Measurements from ENCODE around the gene DOK6.

DOK6 gene

DNA sequence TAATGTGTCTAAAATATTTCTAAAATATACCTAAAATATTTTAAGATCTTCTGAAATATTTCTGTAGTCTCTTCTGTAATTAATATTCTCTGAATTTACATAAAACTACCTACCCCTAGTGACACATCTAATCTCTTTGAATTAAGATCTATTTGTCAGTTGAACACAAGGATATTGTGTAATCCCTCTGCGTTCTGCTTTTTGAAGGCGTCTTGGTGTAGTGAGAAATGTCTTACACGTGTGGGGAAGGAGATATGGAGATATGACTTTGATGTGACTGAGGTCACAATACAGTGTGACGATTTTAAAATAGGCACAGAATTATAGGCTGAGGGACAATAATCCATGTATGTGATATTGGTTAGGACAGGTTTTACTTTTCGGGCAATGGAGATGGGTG lies 79.8 kb downstream of the DOK6 start:
- in situ Hi-C loops (cut with MboI; ENCODE audit: low sequenced_read_pairs): loop anchor here (25.0 kb wide), 1 partner anchor 93 kb away; no protein-coding TSS in a partner anchor

DNA sequence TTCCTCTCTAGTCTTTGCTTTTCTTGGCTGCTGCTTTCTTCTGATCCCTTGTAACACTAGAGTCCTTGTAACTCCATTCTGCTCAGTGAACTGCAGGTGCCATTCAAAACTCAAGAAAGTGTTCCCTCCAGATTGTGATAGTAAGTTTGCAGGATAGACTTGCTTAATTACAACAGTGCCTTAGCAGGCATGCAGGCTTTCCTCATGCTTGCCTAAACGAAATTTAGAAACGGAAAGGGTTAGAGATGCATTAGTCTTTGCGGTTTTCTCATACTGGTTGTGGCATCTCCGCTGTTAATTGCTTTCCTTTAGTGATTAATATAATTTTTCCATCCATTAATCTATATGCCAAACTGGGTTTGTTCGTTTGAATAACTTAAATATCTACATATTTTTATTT lies 82.9 kb downstream of the DOK6 start:
- Histone ChIP-seq H3K4me1 (no peaks in the 10 kb centered on the region), H3K27me3 (ENCODE audit: low read depth) (no peaks in the 10 kb centered on the region; the same call in 1 of the 2 replicates), H3K36me3 (replicated peaks) (no peaks in the 10 kb centered on the region), H3K9me3 (no peaks in the 10 kb centered on the region), H3K4me3 (no peak overlapping the region)
- in situ Hi-C loops (cut with MboI; ENCODE audit: low sequenced_read_pairs): loop anchor here (25.0 kb wide), 1 partner anchor 96 kb away; no protein-coding TSS in a partner anchor
- DNase-seq (ENCODE audit: low spot score in 2 of 2): no peak

More for the DNA sequence above, 79.8 kb downstream of the DOK6 start:
- Histone ChIP-seq H3K9me3 (no peaks in the 10 kb centered on the region), H3K4me1 (no peaks in the 10 kb centered on the region), H3K36me3 (replicated peaks) (no peaks in the 10 kb centered on the region), H3K27me3 (ENCODE audit: low read depth) (no peaks in the 10 kb centered on the region; the same call in 1 of the 2 replicates), H3K4me3 (no peak overlapping the region)
- DNase-seq (ENCODE audit: low spot score in 2 of 2): no peak

DNA sequence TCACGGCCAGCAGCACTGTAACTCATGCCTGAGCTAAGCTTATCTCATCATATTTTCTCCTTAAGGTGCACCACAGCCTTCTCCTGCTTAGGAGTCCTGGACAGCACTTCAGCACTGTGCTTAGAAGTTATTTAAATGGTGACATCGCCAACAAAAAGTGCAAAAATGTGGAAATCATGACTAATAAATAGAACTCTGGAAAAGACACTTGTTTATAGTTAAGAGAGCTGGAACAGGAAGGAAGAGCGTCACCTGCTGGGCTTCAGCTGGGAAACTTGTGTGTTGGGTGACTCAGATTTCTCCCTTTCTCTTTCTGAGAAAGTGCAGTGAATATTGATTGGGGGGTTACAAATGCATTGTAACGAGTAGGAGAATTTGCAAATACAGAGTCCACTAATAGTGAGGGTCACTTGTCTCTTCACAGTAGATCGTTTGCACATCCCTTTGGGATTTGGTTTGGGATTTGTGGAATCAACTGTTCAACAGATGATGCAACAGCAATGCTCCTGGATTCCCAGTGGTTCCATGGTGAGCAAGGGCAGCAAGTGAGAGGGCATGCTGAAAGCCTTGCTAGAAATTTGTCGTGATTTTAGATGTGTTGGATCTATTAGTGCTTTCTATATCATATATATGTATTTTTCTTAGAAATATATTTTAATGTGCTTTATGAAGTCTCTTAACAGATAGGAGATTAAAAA lies 84.2 kb downstream of the DOK6 start:
- no peaks in the 10 kb centered on the region for H3K36me3 ChIP-seq (replicated peaks)
- no peaks in the 10 kb centered on the region for H3K9me3 ChIP-seq
- no peaks in the 10 kb centered on the region for H3K4me1 ChIP-seq
- no peaks in the 10 kb centered on the region; the same call in 1 of the 2 replicates for H3K27me3 ChIP-seq (ENCODE audit: low read depth)
- DNase-seq (ENCODE audit: low spot score in 2 of 2): peak; percentile 22 to 23
- no peak overlapping the region for H3K4me3 ChIP-seq
- in situ Hi-C loops (cut with MboI; ENCODE audit: low sequenced_read_pairs): loop anchor here (25.0 kb wide), 1 partner anchor 98 kb away; no protein-coding TSS in a partner anchor

DNA sequence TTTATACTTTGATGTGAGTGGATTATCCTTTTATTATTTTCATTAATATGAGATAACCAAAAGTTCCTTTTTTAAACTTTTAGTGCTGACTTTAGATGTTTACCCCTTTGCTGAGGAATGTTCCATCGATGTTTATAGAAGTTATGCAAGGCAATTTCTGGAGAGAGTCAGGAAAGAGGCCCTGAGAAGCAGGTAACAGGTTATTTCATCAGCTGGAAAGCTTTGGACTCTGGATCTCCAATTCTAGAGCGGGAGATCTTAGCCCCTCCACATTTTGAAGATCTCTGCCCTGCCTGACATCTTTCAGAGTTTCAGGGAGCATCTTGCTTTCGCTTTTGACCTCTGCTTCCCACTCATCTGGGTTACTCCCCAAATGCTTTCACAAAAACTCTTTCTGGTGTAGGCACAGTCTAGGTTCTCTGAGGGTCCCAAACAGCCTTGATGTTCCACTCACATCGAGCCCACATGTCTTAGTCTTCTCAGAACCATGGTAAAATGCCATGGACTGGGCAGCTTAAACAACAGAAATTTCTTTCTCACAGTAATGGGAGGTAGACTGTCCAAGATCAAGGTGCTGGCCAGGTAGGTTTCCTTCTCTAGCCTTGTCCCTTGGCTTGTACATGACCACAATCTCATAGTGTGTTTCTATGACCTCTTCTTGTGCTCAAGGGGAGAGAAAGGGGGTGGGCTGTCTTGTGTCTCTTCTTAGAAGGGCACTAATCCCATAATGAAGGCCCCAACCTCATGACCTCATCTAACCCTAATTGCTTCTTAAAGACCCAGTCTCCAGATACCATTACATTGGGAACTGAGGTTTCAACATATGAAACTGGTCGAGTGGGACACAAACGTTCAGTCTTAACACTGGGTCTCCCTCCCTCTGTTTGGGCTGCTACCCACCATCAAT lies 87.1 kb downstream of the DOK6 start:
- in situ Hi-C loops (cut with MboI; ENCODE audit: low sequenced_read_pairs): loop anchor here (25.0 kb wide), 1 partner anchor 100 kb away; no protein-coding TSS in a partner anchor
- Histone ChIP-seq H3K4me3 (no peak overlapping the region), H3K4me1 (no peaks in the 10 kb centered on the region), H3K27me3 (ENCODE audit: low read depth) (no peaks in the 10 kb centered on the region; the same call in 1 of the 2 replicates), H3K36me3 (replicated peaks) (no peaks in the 10 kb centered on the region), H3K9me3 (no peaks in the 10 kb centered on the region)
- no peak for DNase-seq (ENCODE audit: low spot score in 2 of 2)

DNA sequence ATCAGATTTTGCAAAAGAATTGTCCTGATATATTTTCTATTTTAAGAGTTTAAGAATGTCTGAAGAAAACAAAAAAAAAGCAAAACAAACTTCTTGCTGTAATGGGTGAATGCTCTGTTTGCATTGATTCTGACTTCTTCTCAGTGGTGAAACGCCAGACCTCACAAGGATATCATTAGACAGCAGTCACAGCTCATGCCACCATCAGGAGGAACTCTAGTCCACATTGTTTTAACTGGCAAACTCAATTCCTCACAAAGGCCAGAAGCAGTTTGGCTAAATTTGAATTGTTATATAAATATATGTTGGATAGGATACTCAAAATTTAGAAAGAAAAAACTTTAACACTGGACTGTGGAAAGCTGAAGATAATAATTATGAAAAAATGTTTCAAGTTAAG lies 89.4 kb downstream of the DOK6 start:
- Histone ChIP-seq H3K4me1 (no peaks in the 10 kb centered on the region), H3K36me3 (replicated peaks) (no peaks in the 10 kb centered on the region), H3K4me3 (no peak overlapping the region), H3K9me3 (no peaks in the 10 kb centered on the region), H3K27me3 (ENCODE audit: low read depth) (no peaks in the 10 kb centered on the region)
- DNase-seq (ENCODE audit: low spot score in 2 of 2): no peak
- in situ Hi-C loops (cut with MboI; ENCODE audit: low sequenced_read_pairs): loop anchor here (25.0 kb wide), 1 partner anchor 103 kb away; no protein-coding TSS in a partner anchor

DNA sequence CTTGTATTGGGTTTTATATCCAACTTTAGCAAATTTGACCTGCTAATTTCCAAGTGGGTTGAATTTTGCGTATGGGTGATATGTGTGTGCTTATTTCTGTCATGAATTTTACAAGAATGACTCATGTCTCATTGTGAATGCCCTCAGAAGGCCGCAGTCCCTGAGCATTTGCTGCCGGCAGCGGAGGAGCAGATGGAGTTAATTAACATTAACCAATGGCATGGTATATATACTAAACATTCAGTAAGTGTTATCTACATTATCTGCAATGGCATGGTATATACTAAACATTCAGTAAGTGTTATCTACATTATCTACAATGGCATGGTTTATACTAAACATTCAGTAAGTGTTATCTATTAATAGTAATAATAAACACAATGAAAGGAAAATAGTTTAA lies 90.1 kb downstream of the DOK6 start:
- no peak for DNase-seq (ENCODE audit: low spot score in 2 of 2)
- H3K4me1 ChIP-seq: no peaks in the 10 kb centered on the region
- in situ Hi-C loops (cut with MboI; ENCODE audit: low sequenced_read_pairs): loop anchor here (25.0 kb wide), 1 partner anchor 104 kb away; no protein-coding TSS in a partner anchor
- 0 out of 2 replicates have a peak, but pooled peaks cover 2% of the 10 kb centered on the region for H3K9me3 ChIP-seq
- H3K27me3 ChIP-seq (ENCODE audit: low read depth): no peaks in the 10 kb centered on the region
- no peak overlapping the region for H3K4me3 ChIP-seq
- H3K36me3 ChIP-seq (replicated peaks): no peaks in the 10 kb centered on the region

DNA sequence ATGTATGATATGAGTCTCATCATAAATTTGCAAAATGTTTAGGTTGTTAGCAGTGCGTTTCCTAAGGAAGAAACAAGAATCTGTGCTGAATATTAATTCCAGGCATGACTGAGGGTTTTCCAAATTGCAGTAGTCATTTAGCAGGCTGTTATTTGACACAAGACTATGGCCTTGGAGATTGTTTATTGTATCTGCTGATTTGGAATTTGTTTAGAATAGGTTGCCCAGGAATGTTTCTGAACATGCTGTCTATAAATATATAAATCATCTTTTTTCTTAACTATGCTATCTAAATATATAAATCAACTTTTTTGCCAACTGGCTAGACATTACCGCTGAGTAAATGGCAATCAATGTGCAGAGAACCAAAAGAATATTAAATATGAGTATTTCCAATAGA lies 90.9 kb downstream of the DOK6 start:
- no peak for DNase-seq (ENCODE audit: low spot score in 2 of 2)
- in situ Hi-C loops (cut with MboI; ENCODE audit: low sequenced_read_pairs): loop anchor here (25.0 kb wide), 1 partner anchor 104 kb away; no protein-coding TSS in a partner anchor

DNA sequence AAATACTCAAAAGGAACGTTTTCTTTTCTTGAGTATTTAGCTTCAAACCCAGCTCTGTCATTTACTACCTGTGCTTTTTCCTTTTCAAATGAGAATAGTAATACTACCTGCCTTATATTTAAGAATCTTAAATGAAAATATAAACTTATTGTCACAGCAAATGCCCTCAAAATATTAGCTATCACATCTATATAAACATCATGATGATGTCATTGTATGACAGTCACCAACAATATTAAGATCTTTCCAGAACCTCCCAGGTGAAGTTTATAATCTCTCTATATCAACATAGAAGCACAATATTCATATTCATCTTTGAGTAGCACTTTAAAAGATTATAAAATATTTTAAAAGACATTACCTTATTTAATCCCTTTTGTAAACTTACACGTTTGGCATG lies 92.2 kb downstream of the DOK6 start:
- H3K36me3 ChIP-seq (replicated peaks): no peaks in the 10 kb centered on the region
- H3K9me3 ChIP-seq: 0 out of 2 replicates have a peak, but pooled peaks cover 2% of the 10 kb centered on the region
- in situ Hi-C loops (cut with MboI; ENCODE audit: low sequenced_read_pairs): loop anchor here (25.0 kb wide), 1 partner anchor 106 kb away; no protein-coding TSS in a partner anchor
- no peak for DNase-seq (ENCODE audit: low spot score in 2 of 2)
- no peak overlapping the region for H3K4me3 ChIP-seq
- H3K27me3 ChIP-seq (ENCODE audit: low read depth): no peaks in the 10 kb centered on the region
- H3K4me1 ChIP-seq: no peaks in the 10 kb centered on the region

More for the DNA sequence above, 90.9 kb downstream of the DOK6 start:
- Histone ChIP-seq H3K36me3 (replicated peaks) (no peaks in the 10 kb centered on the region), H3K9me3 (0 out of 2 replicates have a peak, but pooled peaks cover 2% of the 10 kb centered on the region), H3K4me1 (no peaks in the 10 kb centered on the region), H3K27me3 (ENCODE audit: low read depth) (no peaks in the 10 kb centered on the region), H3K4me3 (no peak overlapping the region)

DNA sequence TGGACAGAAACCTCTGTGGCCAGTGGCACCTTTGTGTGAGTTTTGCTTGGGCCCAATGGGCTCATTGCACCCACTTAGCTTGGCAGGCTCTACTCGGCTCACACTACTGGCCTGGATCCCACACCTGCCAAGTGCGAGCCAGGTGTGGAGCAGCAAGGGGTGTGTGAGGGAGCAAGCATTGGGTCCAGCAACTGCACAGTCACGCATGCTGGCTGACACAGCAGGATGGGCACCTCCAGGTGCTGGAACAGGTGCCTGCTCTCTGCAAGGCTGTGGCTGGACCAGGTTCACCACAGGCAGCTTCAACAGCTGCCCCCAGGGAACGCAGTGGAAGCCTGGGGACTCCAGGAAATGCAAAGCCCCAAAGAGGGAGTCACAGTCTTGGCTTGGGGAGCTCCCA lies 94.2 kb downstream of the DOK6 start:
- Histone ChIP-seq H3K27me3 (ENCODE audit: low read depth) (no peaks in the 10 kb centered on the region; the same call in 1 of the 2 replicates), H3K4me3 (no peak overlapping the region), H3K36me3 (replicated peaks) (no peaks in the 10 kb centered on the region), H3K9me3 (0 out of 2 replicates have a peak, but pooled peaks cover 2% of the 10 kb centered on the region), H3K4me1 (no peaks in the 10 kb centered on the region)
- DNase-seq (ENCODE audit: low spot score in 2 of 2): no peak
- in situ Hi-C loops (cut with MboI; ENCODE audit: low sequenced_read_pairs): loop anchor here (25.0 kb wide), 1 partner anchor 108 kb away; no protein-coding TSS in a partner anchor

DNA sequence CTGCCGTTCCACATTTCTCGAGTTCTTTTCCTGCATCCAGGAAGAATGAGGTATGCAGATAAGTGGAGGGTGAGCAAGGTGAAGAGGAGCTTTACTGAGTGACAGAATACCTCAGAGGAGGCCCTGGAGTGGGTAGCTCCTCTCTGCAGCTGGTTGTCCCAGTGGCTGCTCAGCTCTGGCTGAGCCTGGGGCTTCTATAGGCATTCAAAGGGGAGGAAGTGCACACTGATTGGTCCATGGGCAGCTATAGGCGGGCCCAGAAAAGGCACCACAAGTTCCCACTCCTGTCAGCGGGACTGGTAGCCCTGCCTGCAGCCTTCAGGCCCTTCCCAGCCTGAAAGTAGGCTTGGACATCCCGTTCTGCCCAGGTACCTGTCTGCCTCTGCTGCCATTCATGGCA lies 94.7 kb downstream of the DOK6 start:
- DNase-seq (ENCODE audit: low spot score in 2 of 2): no peak
- in situ Hi-C loops (cut with MboI; ENCODE audit: low sequenced_read_pairs): loop anchor here (25.0 kb wide), 1 partner anchor 108 kb away; no protein-coding TSS in a partner anchor
- no peak overlapping the region for H3K4me3 ChIP-seq
- H3K9me3 ChIP-seq: 0 out of 2 replicates have a peak, but pooled peaks cover 2% of the 10 kb centered on the region
- H3K4me1 ChIP-seq: no peaks in the 10 kb centered on the region
- H3K27me3 ChIP-seq (ENCODE audit: low read depth): no peaks in the 10 kb centered on the region; the same call in 1 of the 2 replicates
- H3K36me3 ChIP-seq (replicated peaks): no peaks in the 10 kb centered on the region

DNA sequence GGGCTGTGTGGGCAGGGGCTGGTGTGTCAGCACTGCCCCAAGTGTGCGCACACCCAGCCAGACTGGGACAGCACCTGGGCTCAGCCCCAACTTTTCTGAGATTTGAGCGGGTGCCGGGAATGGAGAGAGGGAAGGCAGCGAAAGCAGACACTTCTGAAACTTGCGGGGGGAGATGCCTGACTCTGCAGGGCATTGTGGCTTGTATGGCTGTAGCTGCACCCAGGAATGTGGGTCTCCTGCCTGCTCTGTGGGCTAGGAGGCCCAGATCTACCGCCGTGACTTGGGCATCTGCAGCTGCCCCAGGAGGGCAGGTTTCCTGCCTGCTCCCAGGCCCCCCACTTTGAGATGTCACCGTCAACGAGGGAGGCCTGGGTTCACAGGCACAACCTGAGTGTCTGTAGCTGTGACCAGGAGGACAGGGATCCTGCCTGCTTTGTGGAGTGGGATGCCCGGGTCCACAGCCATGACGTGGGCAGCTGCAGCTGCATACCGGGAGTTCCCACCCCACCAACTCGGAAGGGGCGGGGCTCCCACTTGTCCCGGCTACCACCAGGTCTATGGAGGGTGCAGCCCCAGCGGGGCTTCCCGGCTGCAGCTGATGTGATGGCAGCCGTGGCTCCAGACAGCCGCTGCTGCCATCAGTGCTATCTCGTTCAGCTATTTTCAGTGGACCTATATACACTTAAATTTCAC lies 95.3 kb downstream of the DOK6 start:
- Histone ChIP-seq H3K27me3 (ENCODE audit: low read depth) (no peaks in the 10 kb centered on the region; the same call in 1 of the 2 replicates), H3K9me3 (peaks cover 2% of the 10 kb centered on the region; the same call in 1 of the 2 replicates), H3K36me3 (replicated peaks) (no peaks in the 10 kb centered on the region), H3K4me1 (no peaks in the 10 kb centered on the region), H3K4me3 (no peak overlapping the region)
- DNase-seq (ENCODE audit: low spot score in 2 of 2): no peak
- in situ Hi-C loops (cut with MboI; ENCODE audit: low sequenced_read_pairs): loop anchor here (25.0 kb wide), 1 partner anchor 109 kb away; no protein-coding TSS in a partner anchor

DNA sequence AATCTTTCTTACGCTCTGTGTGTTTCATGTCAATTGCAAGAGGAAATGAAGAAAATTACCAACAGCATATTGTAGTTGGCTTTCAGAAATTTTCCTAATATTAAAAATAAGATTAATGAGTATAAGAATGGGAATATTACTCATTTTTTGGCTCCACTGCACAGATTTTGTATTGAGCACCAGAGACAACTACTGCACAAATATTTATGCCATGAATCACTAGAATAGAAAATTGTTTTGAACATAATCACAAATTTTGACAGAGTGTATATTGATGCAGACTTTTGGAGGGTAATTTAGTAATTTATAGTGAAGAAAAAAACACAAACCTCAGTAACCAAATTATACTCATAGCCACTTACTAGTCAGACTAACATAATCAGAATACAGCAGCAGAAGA lies 118.3 kb downstream of the DOK6 start:
- in situ Hi-C loops (cut with MboI; ENCODE audit: low sequenced_read_pairs): no loop called here
- Histone ChIP-seq H3K4me3 (no peak overlapping the region), H3K9me3 (no peaks in the 10 kb centered on the region), H3K4me1 (no peaks in the 10 kb centered on the region), H3K36me3 (replicated peaks) (no peaks in the 10 kb centered on the region), H3K27me3 (ENCODE audit: low read depth) (no peaks in the 10 kb centered on the region)
- no peak for DNase-seq (ENCODE audit: low spot score in 2 of 2)

DNA sequence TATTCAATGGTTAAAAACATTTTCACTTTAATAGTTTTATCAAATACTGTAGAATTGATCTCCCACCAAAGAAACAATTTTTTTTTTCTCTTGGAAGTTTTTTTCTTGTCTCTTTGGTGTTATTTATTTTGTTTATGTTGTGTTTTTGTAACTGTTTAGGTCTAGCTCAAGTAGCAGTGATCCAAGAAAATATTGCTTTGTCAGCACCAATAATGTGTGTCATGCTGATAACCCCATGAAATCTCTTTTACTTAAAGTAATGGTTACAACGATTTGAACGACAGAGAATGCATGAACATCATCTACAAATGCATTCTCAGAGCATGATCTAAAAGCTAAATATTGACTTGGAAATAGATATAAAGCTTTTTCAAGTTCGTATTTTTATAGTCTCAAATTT lies 122.9 kb downstream of the DOK6 start:
- H3K36me3 ChIP-seq (replicated peaks): no peaks in the 10 kb centered on the region
- H3K9me3 ChIP-seq: no peaks in the 10 kb centered on the region; the same call in 1 of the 2 replicates
- DNase-seq (ENCODE audit: low spot score in 2 of 2): no peak
- in situ Hi-C loops (cut with MboI; ENCODE audit: low sequenced_read_pairs): no loop called here
- no peak overlapping the region for H3K4me3 ChIP-seq
- H3K27me3 ChIP-seq (ENCODE audit: low read depth): no peaks in the 10 kb centered on the region
- H3K4me1 ChIP-seq: no peaks in the 10 kb centered on the region
